Astrocyte (in vitro differentiated cells and primary cell): ENCODE data around the gene MSS51.

Source experiments
- CTCF ChIP-seq: IDR thresholded peaks from 2 replicates; pipeline ENCODE4 v1.5.1; 2011; ENCODE audit warnings: low read depth, mild to moderate bottlenecking, inconsistent platforms, low read length, moderate library complexity; ENCODE audit not compliant: insufficient read depth
- EZH2 ChIP-seq: IDR thresholded peaks from 2 replicates; pipeline ENCODE4 v1.6.1; 2012; ENCODE audit warnings: mild to moderate bottlenecking, low read length, inconsistent platforms; ENCODE audit not compliant: insufficient read depth

- TF ChIP-seq EZH2 (no peak), CTCF (no peak)
Measured at GRCh38 chr10:73433538-73433867, at the start of gene MSS51.
